Astrocyte (in vitro differentiated cells and primary cell): ENCODE results near the gene OR6S1.
"Not testable (repeated sequence)": the region's sequence is repeated elsewhere in the genome, so short reads cannot be mapped to it uniquely, and the experiment has no call there.

Experiments used
- CTCF ChIP-seq: IDR thresholded peaks from 2 replicates; pipeline ENCODE4 v1.5.1; 2011; ENCODE audit warnings: low read depth, mild to moderate bottlenecking, inconsistent platforms, low read length, moderate library complexity; ENCODE audit not compliant: insufficient read depth
- EZH2 ChIP-seq: IDR thresholded peaks from 2 replicates; pipeline ENCODE4 v1.6.1; 2012; ENCODE audit warnings: mild to moderate bottlenecking, low read length, inconsistent platforms; ENCODE audit not compliant: insufficient read depth

DNA sequence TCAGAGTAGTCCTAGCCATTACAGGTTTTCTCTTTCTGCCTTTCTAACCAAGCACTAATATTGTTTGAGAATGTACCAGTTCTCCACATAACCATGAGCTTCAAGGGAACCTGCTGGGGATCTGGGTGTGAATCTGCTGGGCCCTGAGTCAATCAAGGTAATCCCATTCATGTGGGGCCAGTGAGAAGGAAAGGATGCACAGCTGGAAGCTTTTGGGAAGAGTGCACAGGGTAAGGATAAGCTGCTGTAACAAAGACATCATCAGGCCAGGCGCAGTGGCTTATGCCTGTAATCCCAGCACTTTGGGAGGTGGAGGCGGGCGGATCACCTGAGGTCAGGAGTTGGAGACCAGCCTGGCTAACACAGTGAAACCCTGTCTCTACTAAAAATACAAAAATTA is 45.8 kb downstream of the OR6S1 start:
- TF ChIP-seq CTCF, EZH2: not testable (repeated sequence)
